ENCODE results near the gene APOE. TPM values are rescaled to one million over a fixed set of nuclear protein-coding genes. Genes with fewer than 3 reads are reported as not detected.

The APOE gene
- total and polyA plus RNA-seq, 2 of the 13 experiments (the other 11 are each of a cell fraction or from before 2014, with no cell fraction given) = 1,328 to 1,470 TPM

- peak; percentile 96 for TF ChIP-seq POGK (CRISPR knock-in tag; conservative IDR thresholded peaks at IDR 0.05)
- TF ChIP-seq E2F2 (CRISPR knock-in tag; IDR thresholded peaks at IDR 0.05; ENCODE audit: borderline replicate concordance) = no peak
- no peak for TF ChIP-seq U2AF2 (IDR thresholded peaks at IDR 0.05; ENCODE audit: low read depth, low read length)
- TF ChIP-seq ZNF3 (CRISPR knock-in tag; IDR thresholded peaks at IDR 0.05) = no peak; the same call in 1 of the 2 replicates
- peak; percentile 92 for TF ChIP-seq CREM (IDR thresholded peaks at IDR 0.05)
- no peak for TF ChIP-seq CREM (CRISPR knock-in tag; IDR thresholded peaks at IDR 0.05)
- TF ChIP-seq SMAD9 (CRISPR knock-in tag; IDR thresholded peaks at IDR 0.05) = peak; percentile 55; the same call in 1 of the 2 replicates
- TF ChIP-seq AGO1 (IDR thresholded peaks at IDR 0.05; ENCODE audit: low read depth, low read length, poor library complexity, severe bottlenecking) = no peak
- TF ChIP-seq ZNF512B (CRISPR knock-in tag; IDR thresholded peaks at IDR 0.05; ENCODE audit: borderline replicate concordance) = peak; percentile 90; the same call in 1 of the 2 replicates
- peak; percentile 78; the same call in 1 of the 2 replicates for TF ChIP-seq ZNF224 (CRISPR knock-in tag; IDR thresholded peaks at IDR 0.05)
- TF ChIP-seq ELK4 (CRISPR knock-in tag; IDR thresholded peaks at IDR 0.05; ENCODE audit: borderline replicate concordance) = no peak
- no peak for TF ChIP-seq MTF1 (CRISPR knock-in tag; IDR thresholded peaks at IDR 0.05)
- peak; percentile 82 for TF ChIP-seq THAP11 (CRISPR knock-in tag; IDR thresholded peaks at IDR 0.05)
- TF ChIP-seq RNF219 (CRISPR knock-in tag; IDR thresholded peaks at IDR 0.05) = no peak
- TF ChIP-seq BCL3 (CRISPR knock-in tag; IDR thresholded peaks at IDR 0.05) = peak; percentile 89
- TF ChIP-seq NPAS2 (CRISPR knock-in tag; IDR thresholded peaks at IDR 0.05; ENCODE audit: borderline replicate concordance) = no peak
- peak; percentile 94; the same call in 1 of the 2 replicates for TF ChIP-seq NFKB2 (CRISPR knock-in tag; IDR thresholded peaks at IDR 0.05; ENCODE audit: borderline replicate concordance)
- no peak for TF ChIP-seq CCAR2 (optimal IDR thresholded peaks at IDR 0.05; ENCODE audit: low read depth, low read length)
Measured at GRCh38 chr19:44925114-44925891, 19.7 kb downstream of the APOE start (continued).

All from HepG2 (cell line).